Measurements from ENCODE around the gene AMMECR1.

DNA sequence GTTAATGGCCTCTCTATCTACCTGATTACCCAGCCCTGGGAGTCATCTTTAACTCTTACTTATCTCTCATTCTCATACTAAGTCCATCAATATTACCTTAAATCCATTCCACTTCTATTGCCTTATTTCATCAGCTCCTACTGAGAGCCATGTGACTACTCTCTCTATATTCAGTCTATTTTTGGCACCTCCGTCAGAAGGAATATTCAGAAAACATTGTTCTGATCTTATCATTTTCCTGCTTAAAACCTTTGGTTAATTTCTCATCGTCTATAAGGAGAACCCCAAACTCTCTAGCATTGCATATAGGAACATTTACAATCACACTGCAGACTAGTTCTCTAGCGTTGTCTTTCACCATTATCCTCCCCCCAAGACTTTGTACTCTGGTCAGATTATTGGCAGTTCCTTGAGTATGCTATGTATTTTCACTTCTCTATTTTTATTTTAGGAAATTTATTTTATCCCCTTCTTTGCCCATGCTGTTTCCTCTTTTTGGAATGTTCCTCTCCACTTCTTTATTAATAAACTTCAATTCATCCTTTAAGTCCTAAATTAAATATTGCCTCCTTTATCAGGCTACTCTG lies 13.7 kb upstream of the AMMECR1 start:
- TF ChIP-seq, protein P1, sequence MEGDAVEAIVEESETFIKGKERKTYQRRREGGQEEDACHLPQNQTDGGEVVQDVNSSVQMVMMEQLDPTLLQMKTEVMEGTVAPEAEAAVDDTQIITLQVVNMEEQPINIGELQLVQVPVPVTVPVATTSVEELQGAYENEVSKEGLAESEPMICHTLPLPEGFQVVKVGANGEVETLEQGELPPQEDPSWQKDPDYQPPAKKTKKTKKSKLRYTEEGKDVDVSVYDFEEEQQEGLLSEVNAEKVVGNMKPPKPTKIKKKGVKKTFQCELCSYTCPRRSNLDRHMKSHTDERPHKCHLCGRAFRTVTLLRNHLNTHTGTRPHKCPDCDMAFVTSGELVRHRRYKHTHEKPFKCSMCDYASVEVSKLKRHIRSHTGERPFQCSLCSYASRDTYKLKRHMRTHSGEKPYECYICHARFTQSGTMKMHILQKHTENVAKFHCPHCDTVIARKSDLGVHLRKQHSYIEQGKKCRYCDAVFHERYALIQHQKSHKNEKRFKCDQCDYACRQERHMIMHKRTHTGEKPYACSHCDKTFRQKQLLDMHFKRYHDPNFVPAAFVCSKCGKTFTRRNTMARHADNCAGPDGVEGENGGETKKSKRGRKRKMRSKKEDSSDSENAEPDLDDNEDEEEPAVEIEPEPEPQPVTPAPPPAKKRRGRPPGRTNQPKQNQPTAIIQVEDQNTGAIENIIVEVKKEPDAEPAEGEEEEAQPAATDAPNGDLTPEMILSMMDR (conservative IDR thresholded peaks at IDR 0.05 in 1 of 2, IDR thresholded peaks at IDR 0.05 in 1 of 2; ENCODE audit: extremely low read depth in 1 of 2, insufficient read depth in 1 of 2, low read depth in 1 of 2, low read length in 2 of 2) = no peak
- TF ChIP-seq EZH2 (IDR thresholded peaks at IDR 0.05; ENCODE audit: borderline replicate concordance, low read length) = no peak
